Mucosa of gallbladder (tissue), 1 donor: ENCODE measurements around the gene ROBO4. TPM values are rescaled to one million over a fixed set of nuclear protein-coding genes. Genes with fewer than 3 reads are reported as not detected.

Experiments used
- DNase-seq: peaks from one replicate; pipeline ENCODE4 v3.0.0-alpha.2; 2020; ENCODE audit warnings: low spot score
- total RNA-seq: library from RNA; stranded (reverse); gene quantifications from one replicate; pipeline ENCODE4 v1.2.1, GENCODE V29; 2021
- donor health status: DM: no; HTN: no; CAD: no.

Gene ROBO4
- total RNA-seq, 1 donor from 2014 or later = 13.8 TPM

GRCh38 chr11:124872741-124873140 lies 24.9 kb downstream of the ROBO4 start:
- no peak for DNase-seq

DNA sequence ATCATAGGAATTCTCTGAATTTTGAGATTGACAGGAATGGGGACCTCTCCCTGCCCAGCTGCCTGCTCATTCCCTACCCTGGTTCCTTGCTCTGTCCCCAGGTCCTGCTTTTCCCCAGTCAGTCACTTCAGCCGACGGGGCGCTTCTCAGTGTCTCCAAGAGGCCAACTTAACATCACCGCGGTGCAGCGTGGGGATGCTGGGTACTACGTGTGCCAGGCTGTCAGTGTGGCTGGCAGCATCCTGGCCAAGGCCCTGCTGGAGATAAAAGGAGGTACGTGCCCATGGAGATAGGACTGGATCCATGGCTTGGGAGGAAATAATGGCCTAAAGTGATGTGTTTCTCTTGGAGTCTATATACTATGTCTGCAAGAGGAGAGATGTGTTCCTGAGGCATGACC lies 25.4 kb downstream of the ROBO4 start:
- no peak for DNase-seq

GRCh38 chr11:124870430-124870829 lies 27.2 kb downstream of the ROBO4 start:
- no peak for DNase-seq

DNA sequence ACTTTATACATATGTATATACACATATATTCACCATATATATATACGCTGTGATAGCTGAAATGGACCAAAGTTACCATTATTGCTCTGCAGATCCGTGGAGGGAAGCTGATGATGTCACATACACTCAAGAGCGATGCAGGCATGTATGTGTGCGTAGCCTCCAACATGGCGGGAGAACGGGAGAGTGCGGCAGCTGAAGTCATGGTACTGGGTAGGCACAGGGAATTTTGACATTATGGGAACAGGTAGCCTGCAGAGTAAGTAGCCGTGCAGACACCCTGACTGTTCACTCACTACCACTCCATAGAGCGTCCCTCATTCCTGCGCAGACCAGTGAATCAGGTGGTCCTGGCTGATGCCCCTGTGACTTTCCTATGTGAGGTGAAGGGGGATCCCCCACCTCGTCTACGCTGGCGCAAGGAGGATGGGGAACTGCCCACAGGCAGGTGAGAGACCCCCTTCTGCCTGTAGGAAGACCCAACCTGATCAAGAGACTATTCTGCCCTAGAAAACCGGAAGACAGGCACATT lies 27.7 kb downstream of the ROBO4 start:
- DNase-seq = no peak

DNA sequence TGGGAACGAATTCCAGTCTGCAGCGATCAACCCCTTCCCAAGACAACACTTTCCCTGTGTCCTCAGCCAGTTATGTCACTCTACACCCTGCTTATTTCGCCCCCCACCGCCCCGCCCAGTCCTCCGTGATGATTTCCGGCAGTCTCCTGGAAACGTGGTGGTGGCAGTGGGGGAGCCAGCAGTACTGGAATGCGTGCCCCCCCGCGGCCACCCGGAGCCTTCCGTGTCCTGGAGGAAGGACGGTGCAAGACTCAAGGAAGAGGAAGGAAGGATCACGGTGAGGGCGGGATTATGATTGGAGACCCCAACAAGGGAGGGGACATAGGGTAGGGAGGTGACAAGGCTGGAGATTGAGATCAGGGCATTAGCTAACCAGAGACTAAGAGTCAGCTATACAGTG lies 28.3 kb downstream of the ROBO4 start:
- DNase-seq = no peak

GRCh38 chr11:124868331-124869274 lies 29.1 kb downstream of the ROBO4 start:
- DNase-seq = no peak

- DNase-seq = no peak
Observed at GRCh38 chr11:124867700-124868099, 30.0 kb downstream of the ROBO4 start.

DNA sequence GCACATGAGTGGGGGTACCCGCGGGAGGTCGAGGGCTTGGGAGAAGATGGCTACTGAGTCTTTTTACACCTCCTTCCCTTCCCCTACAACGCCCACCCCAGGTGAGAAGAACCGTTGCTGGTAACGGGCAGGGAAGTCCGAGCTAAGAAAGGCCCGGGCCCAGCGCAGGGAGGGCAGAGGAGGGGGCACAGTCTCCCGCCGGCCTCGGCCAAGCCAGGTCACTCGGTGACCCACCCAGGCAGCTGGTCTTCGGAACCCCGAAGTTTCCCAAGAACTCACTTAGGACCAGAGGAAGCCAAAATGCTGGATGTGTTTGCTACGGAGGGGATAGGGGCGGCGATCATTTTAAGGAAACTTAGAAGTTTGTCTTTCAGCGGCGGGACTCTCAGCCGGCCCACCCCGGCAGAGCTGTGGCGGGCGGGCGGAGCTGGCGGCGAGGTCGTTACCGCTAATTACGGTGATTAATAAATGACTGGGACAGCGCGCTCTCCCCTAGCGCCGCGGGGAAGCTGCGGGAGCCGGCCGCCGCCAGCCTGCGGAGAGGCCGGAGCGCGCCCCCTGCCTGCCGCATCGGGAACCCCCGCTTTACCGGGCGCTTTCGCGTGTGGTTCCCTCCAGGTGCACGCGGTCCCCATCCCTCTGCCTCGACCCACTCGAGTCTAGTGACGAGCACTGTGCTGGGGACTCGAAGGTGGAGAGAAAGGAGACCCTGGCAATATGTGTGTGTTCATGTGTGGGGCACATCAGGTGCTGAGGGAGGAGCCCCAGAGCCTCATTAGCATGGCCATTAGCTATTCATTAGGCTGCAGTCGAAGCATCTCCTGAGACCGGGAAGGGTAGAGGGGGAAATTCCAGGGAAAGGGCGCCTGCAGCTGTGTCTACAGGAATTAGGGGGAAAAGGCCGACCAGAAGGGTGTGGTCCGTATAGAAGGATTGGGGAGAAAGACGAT lies 31.5 kb downstream of the ROBO4 start:
- peak; percentile 34 for DNase-seq

DNA sequence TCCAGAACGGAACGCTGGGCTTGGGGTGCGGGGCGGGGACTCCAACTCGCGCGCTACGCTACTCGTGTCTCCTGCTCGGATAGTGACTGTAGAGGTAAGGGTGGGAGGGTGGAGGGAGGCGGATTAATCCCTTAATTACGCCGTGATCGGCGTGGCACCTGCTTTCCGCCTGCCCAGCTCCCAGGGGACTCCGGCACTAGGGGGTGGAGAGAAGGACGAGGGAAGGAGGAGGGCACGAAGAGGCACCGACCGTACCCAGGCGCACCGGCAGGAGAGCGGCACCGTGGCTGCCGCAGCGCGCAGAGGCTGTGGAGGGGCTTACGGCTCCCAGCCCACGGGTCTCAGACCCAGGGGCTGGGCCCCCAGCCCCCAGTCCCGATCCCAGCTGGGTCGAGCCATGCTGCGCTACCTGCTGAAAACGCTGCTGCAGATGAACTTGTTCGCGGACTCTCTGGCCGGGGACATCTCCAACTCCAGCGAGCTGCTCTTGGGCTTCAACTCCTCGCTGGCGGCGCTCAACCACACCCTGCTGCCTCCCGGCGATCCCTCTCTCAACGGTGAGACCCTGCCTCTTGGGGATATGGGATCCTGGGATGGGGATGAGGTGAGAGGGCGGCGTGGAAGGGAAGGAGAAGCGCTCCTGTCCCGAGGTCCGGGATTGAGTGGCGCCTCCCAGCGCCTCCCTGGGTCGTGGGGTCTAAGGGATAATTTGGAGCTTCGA lies 32.3 kb downstream of the ROBO4 start, which contains the start of gene ROBO3:
Gene ROBO3, plus strand, starts transcription at position 252 of the 721 bp plus-strand sequence. Its CDS starts 146 bp downstream, at position 398.
- no peak for DNase-seq

GRCh38 chr11:124864892-124865180 lies 32.8 kb downstream of the ROBO4 start:
- no peak for DNase-seq

DNA sequence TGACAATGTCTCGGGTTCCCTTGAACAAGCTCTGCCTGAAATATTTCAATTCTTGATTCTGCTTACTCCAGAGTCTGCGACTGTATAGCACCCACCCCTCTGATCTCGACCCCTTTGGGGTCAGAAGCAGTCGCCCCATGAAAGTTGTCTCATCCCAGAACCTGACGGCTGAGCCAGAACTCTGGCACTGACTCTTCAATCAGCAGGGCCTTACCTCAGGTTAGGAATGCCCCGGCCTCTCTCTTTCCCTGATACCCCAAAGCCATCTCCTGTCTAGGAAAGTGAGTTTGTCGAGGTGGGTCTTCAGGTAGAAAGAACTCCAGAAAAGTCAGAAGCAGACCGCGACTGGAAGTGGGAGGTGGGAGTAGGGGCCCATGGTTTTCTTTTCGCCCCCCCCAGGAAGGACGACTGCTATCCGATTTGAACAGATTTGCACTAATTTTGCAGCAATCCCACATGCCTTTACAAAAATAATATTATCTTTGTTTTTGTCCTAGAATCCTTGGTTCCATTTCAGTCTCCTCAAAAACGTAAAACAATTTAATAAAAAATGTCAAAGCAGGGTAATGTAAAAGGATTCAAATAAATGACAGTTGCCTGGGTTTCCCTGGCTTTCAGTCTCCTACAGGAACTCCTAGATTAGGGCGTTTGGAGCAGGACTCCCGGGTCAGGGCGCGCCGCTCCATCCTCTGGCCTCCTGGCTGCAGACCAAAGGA lies 33.3 kb downstream of the ROBO4 start:
- no peak for DNase-seq

DNA sequence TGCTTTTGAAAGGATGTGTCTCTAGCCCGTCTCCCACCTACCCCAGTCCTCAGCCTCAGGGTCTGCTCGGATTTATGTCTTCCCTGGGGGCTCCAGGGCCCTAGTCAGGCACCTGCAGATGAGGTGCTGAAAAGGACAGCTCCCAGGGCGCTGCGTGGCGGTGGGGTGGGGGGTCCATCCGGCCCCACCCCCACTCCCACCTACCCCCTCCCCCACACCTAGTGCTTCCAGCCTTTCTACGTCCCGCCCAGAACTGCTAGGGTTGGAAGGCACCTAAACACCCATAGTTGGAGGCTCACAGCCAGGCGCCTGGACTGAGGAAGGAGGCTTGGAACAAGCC lies 33.9 kb downstream of the ROBO4 start:
- DNase-seq = no peak

DNA sequence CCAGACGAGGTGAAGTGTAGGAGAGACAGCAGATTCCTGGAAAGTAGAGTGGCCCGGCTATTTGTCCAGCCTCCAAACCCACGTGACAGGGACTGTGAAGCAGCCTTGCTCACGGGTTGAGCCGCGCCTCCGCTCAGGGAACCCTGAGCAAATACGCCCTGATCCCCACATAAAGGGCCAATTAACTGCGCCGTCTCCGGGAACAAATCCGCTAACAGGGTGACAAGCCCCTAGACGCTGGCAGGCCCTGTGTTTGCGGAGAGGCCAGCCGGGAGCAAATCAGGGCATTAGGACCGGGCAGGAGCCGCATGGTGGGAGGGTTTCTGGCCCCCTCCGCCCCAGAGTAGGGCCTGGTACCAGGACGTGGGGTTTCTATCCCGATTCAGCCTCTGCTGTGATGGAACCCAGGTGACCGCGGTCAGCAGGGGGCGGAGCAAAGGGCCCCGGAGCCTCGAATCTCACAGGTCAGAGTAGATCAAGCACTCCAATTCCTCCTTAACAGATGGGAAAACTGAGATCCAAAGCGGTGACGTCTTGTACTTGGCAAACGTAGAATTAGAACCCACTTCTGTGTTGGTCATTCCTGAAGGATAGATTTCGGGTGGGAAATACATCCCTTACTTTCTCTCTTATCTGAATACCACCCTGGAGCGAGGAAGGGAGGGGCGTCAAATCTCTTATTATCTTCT lies 34.4 kb downstream of the ROBO4 start:
- DNase-seq = peak; percentile 44

DNA sequence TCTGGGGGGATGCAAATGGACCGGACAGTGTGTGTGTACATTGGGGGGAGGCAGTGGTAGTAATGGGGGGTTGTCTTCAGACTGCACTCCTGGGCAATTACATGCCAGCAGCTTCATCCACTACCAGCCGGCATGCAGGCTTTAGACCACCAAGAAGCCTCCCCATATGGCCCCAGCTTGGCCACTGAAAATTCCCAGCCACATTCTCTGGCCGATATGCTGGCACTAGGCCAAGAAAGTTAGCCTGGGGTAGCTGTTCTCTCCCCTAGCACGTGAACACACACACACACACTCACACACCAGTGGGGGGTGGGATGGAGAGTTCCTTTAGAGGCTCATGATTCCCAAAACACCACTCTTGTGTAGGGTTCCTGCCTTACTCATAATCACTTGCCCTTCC lies 36.0 kb downstream of the ROBO4 start:
- no peak for DNase-seq

- no peak for DNase-seq
Observed at GRCh38 chr11:124859171-124859570, 38.5 kb downstream of the ROBO4 start.

- no peak for DNase-seq
Observed at GRCh38 chr11:124846070-124846673, 51.5 kb downstream of the ROBO4 start.

DNA sequence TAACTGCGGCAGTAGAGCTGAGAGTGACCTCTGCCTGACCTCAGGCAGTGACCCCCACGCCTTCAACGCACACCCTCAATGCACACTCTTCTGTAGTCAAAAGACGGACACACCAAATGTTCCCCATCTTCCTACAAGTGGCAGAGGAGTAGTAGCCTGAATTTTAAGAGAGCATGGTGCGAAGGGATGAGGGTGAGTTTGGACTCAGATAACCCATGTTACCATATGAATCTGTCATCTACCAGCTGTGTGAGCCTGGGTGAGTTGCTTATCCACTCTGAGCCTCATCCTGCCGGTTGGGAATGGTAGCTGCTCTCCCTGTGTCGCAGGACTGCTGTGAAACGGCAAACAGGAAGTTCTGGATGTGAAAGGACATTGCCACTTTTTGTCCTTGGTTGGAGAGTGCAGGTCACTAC lies 53.0 kb downstream of the ROBO4 start:
- DNase-seq = no peak

DNA sequence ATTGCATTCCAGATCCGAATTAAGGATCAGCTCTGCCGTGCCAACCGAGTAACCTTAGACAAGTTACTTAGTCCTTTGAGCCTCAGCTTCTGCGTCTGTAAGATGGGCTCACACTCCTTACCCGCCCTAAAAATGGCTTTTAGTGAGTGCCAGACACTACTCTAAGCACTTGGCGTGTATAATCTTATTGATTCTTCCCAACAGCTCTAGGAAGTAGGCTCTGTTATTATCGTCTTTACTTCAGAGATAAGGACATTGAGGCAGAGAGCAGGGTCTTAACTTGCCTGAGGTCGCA lies 54.1 kb downstream of the ROBO4 start:
- no peak for DNase-seq

GRCh38 chr11:124842305-124842704 lies 55.4 kb downstream of the ROBO4 start:
- no peak for DNase-seq

- DNase-seq = peak; percentile 33
Observed at GRCh38 chr11:124841840-124842239, 55.8 kb downstream of the ROBO4 start.
